Stimulated activated CD8-positive, alpha-beta memory T cell treated with anti-CD3 and anti-CD28 coated beads, Interleukin-7, amount 100 ng/mL, for 1 hour (primary cell): ENCODE results near the gene ANGPTL7.
"Not testable (repeated sequence)": the region's sequence is repeated elsewhere in the genome, so short reads cannot be mapped to it uniquely, and the experiment has no call there.

Experiments
- DNase-seq, 2 donors: peaks; one replicate each; pipeline ENCODE4 v3.0.0-alpha.2; 2020; ENCODE audit warnings: low read depth in 2 of 2

The ANGPTL7 gene, protein sequence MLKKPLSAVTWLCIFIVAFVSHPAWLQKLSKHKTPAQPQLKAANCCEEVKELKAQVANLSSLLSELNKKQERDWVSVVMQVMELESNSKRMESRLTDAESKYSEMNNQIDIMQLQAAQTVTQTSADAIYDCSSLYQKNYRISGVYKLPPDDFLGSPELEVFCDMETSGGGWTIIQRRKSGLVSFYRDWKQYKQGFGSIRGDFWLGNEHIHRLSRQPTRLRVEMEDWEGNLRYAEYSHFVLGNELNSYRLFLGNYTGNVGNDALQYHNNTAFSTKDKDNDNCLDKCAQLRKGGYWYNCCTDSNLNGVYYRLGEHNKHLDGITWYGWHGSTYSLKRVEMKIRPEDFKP

DNA sequence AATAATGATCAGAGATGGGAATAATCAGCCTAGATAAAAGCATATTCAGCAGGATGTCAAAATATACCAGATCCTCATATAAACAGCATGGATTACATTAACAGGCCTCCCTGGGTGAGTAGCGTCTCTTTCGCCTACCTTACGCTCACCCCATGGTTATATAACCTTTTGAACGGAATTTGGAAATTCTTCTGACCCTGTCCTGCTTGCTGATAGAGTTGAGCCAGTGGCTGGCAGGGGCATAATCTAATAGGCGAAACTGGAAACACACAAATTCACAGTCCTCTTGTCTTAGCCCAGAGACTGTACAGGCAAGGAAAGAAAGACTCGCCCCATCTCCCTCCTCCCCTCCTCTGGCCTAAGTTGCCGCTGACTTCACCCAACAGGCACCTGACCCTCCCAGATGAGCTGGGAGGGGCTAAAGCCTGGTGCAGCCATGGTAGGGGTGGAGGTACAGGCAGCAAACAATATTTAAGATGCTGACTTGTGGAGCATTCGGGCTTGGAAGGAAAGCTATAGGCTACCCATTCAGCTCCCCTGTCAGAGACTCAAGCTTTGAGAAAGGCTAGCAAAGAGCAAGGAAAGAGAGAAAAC, at the start of gene ANGPTL7:
Gene ANGPTL7 (plus strand): TSS at position 498 of the 594 bp plus-strand sequence. CDS start 225 bp downstream, outside the sequence.
- no peak for DNase-seq

GRCh38 chr1:11142618-11143391, 46.4 kb upstream of the ANGPTL7 start:
- DNase-seq: no peak

DNA sequence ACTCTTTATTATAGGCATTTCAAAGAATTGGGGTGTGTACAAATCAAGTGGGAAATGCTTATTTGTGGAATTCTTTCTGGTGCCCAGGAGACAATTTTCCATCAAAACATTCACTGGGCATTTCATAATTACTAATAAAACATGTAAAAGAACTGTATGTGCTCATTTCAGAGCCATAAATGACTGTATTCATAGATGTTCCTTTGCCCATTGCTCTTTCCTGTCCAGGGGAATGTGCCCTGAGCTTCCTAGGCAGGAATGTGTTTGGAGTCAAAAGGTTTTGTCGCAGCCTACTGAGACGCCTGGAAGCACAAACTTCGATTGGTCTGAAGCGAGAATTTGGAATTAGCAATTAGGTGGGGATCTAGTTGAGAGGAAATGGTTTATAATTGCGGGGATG, 45.8 kb upstream of the ANGPTL7 start:
- no peak for DNase-seq

- DNase-seq: no peak
Observed at GRCh38 chr1:11143907-11144306, 45.2 kb upstream of the ANGPTL7 start.

GRCh38 chr1:11144570-11145256, 44.4 kb upstream of the ANGPTL7 start:
- no peak for DNase-seq

DNA sequence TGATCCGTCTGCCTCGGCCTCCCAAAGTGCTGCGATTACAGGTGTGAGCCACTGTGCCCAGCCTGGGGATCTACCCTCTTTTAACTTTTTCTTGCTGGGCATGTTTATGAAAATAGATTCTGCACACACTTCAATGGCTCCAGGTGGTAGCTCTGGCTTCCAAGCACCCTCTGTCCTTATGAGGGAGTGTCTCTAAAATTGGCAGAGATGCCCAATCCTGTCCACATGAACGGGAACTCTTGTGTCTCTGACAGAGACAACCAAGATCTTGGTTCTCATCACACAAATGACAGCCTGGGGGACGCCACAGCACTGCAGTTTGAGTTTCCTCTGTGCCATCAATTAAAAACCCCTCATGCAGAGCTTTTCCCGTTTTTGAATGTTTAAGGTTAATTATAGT, 43.4 kb upstream of the ANGPTL7 start:
- no peak for DNase-seq

DNA sequence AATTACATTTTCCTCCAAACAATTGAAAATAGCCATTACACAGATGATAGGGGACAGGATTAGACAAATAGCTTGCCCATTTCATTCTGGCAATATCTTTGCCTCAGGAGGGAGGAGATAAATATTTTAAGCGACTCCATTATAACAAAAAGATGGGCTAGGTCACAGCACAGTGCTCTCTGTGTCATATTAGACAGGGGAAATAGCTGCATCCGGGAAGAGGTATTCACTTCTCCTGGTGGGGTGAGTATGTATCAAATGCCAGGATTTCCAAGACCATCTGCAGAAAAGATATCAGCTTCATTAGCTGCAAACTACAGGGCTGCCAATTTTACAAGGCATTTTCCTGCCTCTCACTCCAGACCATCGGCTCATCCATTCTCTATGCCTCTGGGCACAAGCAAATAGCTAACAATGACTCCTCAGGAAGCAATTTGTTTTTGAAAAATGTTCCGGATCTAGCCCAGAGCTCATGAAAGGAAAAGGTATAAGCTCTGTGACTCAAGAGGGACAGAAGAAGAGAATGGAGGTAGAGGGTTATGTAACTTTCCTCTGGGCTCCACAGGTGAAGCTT, 41.9 kb upstream of the ANGPTL7 start:
- DNase-seq: no peak

DNA sequence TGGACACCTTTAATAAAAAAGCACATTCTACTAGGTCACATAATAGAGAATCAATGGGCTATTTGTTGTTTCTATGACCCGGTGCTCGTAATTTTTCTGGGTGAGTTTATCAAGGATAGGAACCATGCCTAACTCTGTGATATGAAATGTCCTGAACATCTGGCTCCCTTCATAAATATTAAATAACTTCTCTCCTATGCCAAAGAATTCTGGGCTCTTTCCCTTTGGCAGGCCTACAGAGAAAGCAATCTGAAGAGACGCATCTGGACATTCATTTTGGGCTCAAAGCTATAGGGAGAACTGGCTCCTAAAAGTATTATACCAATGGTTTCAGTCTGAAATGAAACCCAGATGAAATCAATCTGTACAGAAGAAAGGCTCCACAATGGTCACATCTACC, 38.8 kb upstream of the ANGPTL7 start:
- DNase-seq: no peak

DNA sequence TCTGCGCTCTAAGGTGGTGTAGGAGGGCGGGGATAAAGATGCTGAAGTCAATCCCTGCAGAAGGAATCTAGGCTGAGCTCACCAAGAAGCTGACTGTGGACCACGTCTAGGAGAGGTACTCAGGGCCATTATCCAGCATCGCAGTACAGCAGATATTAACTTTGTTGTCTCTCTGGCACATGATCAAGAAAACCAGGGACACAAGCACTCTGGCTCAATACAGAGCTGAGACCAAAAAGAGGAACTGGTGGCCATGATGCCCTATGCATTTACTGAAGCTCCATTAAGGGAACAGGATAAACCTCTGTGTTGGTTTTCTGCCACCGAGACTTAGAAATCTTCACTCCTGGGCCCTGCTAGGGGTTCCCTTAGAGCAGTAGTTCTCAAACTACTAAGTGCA, 38.0 kb upstream of the ANGPTL7 start:
- no peak for DNase-seq

- no peak for DNase-seq
Observed at GRCh38 chr1:11151826-11152612, 37.1 kb upstream of the ANGPTL7 start.

- no peak for DNase-seq
Observed at GRCh38 chr1:11152755-11153154, 36.4 kb upstream of the ANGPTL7 start.

DNA sequence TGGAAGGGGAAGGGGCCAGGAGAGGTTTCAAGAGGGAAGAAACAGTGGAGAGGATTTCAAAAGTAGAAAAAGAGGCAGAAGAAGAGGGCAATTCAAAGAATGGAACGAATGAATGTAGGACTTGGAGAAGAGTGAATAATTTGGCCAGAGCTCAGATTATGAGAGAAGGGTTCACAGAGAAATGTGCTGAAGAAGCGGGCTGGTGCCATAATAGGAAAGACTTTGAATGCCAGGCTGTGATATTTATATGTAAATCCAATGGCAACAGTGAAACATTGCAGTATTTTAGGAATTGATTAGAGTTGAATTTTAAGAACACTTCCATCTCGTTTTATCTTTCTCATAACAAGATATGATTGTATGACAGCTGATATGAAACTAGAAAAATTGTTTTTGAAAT, 36.0 kb upstream of the ANGPTL7 start:
- DNase-seq: no peak

DNA sequence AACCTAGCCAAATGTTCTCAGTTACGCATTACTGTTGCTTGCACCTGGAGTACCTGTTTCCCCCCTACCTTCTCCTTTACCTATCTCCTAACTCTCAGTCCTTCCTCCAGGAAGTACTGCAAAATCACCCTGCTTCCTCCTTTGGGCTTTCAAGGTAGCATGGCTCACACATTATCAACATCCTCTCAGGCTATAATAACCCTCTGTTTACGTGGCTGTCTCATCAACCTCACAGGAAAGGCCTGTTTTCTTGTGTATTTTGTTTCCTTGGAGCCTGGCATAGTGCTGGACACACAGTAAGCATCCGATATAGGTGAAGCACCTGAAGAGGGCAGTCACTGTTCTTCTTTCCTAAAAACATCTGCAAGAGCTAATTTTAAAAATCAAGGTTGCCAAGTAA, 32.7 kb upstream of the ANGPTL7 start:
- DNase-seq: no peak

DNA sequence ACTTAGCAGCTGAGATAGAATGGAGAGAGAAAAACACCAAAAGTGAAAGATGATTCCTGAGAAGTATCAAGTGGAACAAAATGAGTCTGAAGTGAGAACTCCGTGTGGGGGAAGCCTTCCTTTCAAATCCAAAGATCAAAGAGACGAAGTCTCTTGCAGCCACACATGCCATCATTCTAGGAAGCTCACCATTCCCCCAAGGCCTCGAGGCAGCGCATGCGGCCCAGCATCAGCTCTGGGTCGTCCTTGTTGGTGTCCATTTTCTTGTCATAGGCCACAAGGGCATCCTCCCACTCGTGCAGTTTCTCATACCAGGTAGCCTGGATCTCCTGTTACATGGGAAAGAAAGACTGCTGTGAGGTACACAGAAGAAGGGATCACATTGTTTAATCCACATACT, 32.2 kb upstream of the ANGPTL7 start:
- DNase-seq: no peak

DNA sequence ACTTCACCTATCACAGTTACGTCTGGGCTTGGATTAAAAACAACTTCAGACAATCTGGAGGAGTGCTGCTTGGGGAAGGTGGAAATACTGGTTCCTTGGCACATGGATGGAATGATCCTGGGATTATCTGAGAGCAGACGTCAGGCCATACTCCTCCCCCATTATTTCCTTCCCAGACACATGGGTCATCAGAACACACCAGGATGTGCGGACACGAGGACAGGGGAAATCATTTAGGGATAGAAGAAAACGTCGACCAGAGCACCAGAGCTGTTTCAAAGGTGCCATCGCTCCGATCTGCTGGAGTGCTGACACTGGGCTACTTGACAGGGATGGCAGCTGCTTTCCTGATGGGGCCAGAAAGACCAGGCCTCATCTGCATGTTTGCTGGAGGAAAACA, 31.8 kb upstream of the ANGPTL7 start:
- no peak for DNase-seq

GRCh38 chr1:11157867-11158266, 31.3 kb upstream of the ANGPTL7 start:
- DNase-seq: no peak

DNA sequence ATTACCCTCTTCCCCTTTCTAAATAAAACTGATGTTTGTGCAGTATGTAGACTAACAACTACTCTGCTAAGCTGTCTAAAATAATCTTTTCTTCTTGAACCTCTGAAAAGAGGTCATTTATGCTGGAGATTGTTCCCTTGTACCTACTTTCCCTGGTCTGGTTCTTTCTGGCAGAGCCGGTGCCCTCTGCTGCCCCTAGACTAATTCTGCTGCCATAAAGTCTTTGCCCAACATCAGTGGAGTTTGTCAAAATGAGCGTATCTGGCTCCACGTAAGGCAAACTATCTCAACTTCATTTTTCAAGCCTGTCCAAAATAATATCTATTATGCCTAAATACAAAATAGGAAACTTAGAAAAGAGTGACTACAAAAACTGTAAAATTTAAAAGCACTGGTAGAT, 30.9 kb upstream of the ANGPTL7 start:
- DNase-seq: no peak

DNA sequence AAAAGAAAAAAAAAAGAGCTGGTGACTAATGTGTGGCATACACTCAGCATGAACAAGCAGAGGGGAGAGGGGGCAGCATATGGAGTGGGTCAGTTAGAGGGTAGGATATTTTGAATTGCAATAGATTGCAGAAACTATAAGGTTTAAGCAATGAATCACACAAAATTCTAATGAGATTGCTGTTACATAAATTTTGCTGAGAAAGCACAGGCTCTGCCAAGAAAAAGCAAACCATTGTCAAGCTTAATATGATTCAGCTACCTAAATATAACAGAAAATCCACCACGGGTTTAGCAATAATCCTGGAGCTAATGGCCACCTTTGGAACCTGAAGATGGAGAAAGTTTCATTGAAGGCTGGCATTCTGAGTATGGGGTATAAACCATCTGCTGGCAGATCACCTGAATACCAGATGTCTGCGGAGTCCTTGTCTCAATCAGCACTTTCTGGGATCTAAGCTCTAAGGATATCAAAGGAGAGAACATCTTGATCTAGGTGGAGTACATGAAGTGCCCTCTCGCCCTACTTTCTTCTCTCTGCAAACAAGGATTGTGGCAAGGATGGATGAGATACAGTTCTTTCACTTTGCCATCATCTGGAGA, 30.3 kb upstream of the ANGPTL7 start:
- DNase-seq: no peak

DNA sequence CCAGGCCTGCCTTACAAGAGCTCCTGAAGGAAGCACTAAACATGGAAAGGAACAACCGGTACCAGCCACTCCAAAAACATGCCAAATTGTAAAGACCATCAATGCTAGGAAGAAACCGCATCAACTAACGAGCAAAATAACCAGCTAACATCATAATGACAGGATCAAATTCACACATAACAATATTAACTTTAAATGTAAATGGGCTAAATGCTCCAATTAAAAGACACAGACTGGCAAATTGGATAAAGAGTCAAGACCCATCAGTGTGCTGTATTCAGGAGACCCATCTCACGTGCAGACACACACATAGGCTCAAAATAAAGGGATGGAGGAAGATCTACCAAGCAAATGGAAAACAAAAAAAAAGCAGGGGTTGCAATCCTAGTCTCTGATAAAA, 26.4 kb upstream of the ANGPTL7 start:
- DNase-seq: not testable (repeated sequence)

GRCh38 chr1:11166744-11167143, 22.4 kb upstream of the ANGPTL7 start:
- DNase-seq: not testable (repeated sequence)

- DNase-seq: no peak
Observed at GRCh38 chr1:11168731-11169130, 20.4 kb upstream of the ANGPTL7 start.
